ENCODE measurements around the gene CCNL2. TPM values are rescaled to one million over a fixed set of nuclear protein-coding genes. Genes with fewer than 3 reads are reported as not detected.
A peak's percentile ranks its signal among the peaks of the same experiment; 100 is the strongest.

CCNL2 gene
- total and polyA plus RNA-seq, 2 of the 13 experiments (the other 11 are each of a cell fraction or from before 2014, with no cell fraction given) = 105 to 340 TPM

- TF ChIP-seq MYPOP (CRISPR knock-in tag; IDR thresholded peaks at IDR 0.05) (no peak), REXO4 (CRISPR knock-in tag; IDR thresholded peaks at IDR 0.05; ENCODE audit: borderline replicate concordance) (no peak), CSRNP1 (CRISPR knock-in tag; IDR thresholded peaks at IDR 0.05) (peak; percentile 83), THYN1 (CRISPR knock-in tag; IDR thresholded peaks at IDR 0.05; ENCODE audit: borderline replicate concordance, low read depth) (no peak), ZNF550 (CRISPR knock-in tag; IDR thresholded peaks at IDR 0.05; ENCODE audit: borderline replicate concordance) (no peak), ZNF709 (CRISPR knock-in tag; IDR thresholded peaks at IDR 0.05) (peak; percentile 23; the same call in 1 of the 2 replicates), ZBTB49 (CRISPR knock-in tag; IDR thresholded peaks at IDR 0.05; ENCODE audit: borderline replicate concordance) (no peak), SAP130 (CRISPR knock-in tag; IDR thresholded peaks at IDR 0.05; ENCODE audit: low read depth) (peak; percentile 76), SIX1 (CRISPR knock-in tag; IDR thresholded peaks at IDR 0.05; ENCODE audit: borderline replicate concordance) (no peak), PHF20 (CRISPR knock-in tag; IDR thresholded peaks at IDR 0.05) (no peak), ZNF574 (CRISPR knock-in tag; IDR thresholded peaks at IDR 0.05) (peak; percentile 61; the same call in 1 of the 2 replicates), ZBTB25 (CRISPR knock-in tag; IDR thresholded peaks at IDR 0.05) (peak; percentile 38; the same call in 1 of the 2 replicates), CREB1 (IDR thresholded peaks at IDR 0.05) (peak; percentile 51), CREB1 (CRISPR knock-in tag; IDR thresholded peaks at IDR 0.05) (peak; percentile 88), MIER3 (CRISPR knock-in tag; IDR thresholded peaks at IDR 0.05; ENCODE audit: borderline replicate concordance) (no peak), CEBPG (CRISPR knock-in tag; IDR thresholded peaks at IDR 0.05) (no peak), ZSCAN30 (CRISPR knock-in tag; IDR thresholded peaks at IDR 0.05) (no peak), ARNT2 (CRISPR knock-in tag; IDR thresholded peaks at IDR 0.05; ENCODE audit: low read depth) (no peak), BHLHE40 (IDR thresholded peaks at IDR 0.05; ENCODE audit: low read length) (no peak), CBFB (CRISPR knock-in tag; IDR thresholded peaks at IDR 0.05) (peak; percentile 51; the same call in 1 of the 2 replicates), ZNF878 (CRISPR knock-in tag; IDR thresholded peaks at IDR 0.05) (no peak)
These were observed 40.5 kb downstream of the CCNL2 start, which contains the start of gene MXRA8 (continued) for GRCh38 chr1:1358433-1359271.
